Mesothelial cell of epicardium (in vitro differentiated cells): ENCODE measurements around the gene IMPACT. TPM values are rescaled to one million over a fixed set of nuclear protein-coding genes. Genes with fewer than 3 reads are reported as not detected.
A peak's percentile ranks its signal among the peaks of the same experiment; 100 is the strongest.

Source experiments
- DNase-seq, 2 experiments: peaks; one replicate each; pipeline ENCODE4 v3.0.0; 2021; ENCODE audit warnings: low spot score in 2 of 2; ENCODE audit not compliant: unreplicated experiment in 2 of 2
- H3K27ac Mint-ChIP-seq: 2 replicates; pipeline ENCODE4 v1.8.0; 2021; ENCODE audit warnings: mixed read lengths
- H3K27me3 Mint-ChIP-seq: 2 replicates; pipeline ENCODE4 v1.8.0; 2021; ENCODE audit warnings: low read depth, mixed read lengths
- H3K36me3 Mint-ChIP-seq: 2 replicates; pipeline ENCODE4 v1.8.0; 2021; ENCODE audit warnings: mixed read lengths
- H3K4me1 Mint-ChIP-seq: 2 replicates; pipeline ENCODE4 v1.8.0; 2021; ENCODE audit warnings: mixed read lengths
- H3K4me3 Mint-ChIP-seq: 2 replicates; pipeline ENCODE4 v1.8.0; 2021; ENCODE audit warnings: mild to moderate bottlenecking, moderate library complexity, mixed read lengths
- H3K9me3 Mint-ChIP-seq: 2 replicates; pipeline ENCODE4 v1.8.0; 2021; ENCODE audit warnings: mixed read lengths
- CTCF ChIP-seq: fragments of 200-600 bp; sonication (generic); IDR thresholded peaks from one replicate; pipeline ENCODE4 v1.5.0; 2021; ENCODE audit warnings: antibody characterized with exemption; ENCODE audit not compliant: unreplicated experiment
- total RNA-seq: library from RNA; stranded (reverse); gene quantifications from 3 replicates; pipeline ENCODE4 v1.2.1, GENCODE V29; 2021

Gene IMPACT
- total RNA-seq, 1 donor from 2014 or later = 52.2 TPM

DNA sequence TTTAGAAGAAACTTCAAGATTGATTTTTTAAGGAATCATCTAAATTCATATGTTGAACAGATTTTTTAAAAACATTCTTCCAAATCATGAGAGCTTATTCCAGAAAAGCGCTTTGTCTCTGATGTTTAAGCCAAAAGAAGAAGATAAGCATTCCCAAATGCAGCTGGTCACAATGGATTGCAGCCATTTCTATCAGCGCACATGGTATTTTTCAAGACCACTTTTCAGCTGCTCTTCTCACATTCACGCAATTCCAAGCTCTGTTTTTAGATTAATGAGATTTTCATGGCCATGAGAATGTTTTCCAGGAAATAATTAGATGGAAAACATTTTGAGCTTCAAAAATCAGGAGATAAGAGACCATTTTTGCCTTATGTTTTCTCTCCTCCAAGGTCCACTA lies 37.5 kb upstream of the IMPACT start:
- Mint-ChIP-seq H3K36me3 (peaks cover 5% of the 10 kb centered on the region), H3K27ac (peak overlapping the region; percentile 79), H3K27me3 (no peaks in the 10 kb centered on the region), H3K4me3 (no peak overlapping the region), H3K4me1 (peaks cover 13% of the 10 kb centered on the region), H3K9me3 (no peaks in the 10 kb centered on the region)
- DNase-seq = no peak
- TF ChIP-seq CTCF = no peak

- Mint-ChIP-seq H3K27me3 (no peaks in the 10 kb centered on the region), H3K36me3 (peaks cover 4% of the 10 kb centered on the region), H3K4me1 (peaks cover 21% of the 10 kb centered on the region), H3K27ac (peak overlapping the region; percentile 39), H3K4me3 (peak overlapping the region; percentile 18), H3K9me3 (no peaks in the 10 kb centered on the region)
- DNase-seq = no peak
- no peak for TF ChIP-seq CTCF
Observed at GRCh38 chr18:24395049-24395795, 31.2 kb upstream of the IMPACT start.

DNA sequence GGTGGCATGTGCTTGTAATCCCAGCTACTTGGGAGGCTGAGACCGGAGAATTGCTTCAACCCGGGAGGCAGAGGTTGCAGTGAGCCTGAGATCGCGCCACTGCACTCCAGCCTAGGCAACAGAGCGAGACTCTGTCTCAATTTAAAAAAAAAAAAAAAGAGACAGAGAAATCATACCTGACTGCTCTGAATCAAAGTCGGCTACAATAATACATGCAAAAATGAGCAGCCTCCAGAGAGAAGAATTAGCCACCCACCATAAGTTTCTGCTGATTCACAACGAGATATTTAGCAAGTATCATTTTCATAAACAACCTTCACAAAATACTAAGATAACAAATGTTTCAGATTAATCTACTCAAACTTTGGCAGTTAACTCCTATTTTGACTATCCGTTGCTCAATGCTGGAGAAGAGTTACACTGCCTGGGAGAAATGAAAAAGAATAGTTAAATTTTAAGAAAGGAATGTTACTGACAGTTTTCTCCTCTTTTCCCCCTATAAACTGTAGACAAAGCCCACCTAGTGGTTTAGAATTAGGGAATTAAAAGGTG lies 30.3 kb upstream of the IMPACT start:
- DNase-seq = no peak
- Mint-ChIP-seq H3K9me3 (no peaks in the 10 kb centered on the region), H3K4me1 (peaks cover 30% of the 10 kb centered on the region), H3K27ac (no peak overlapping the region), H3K27me3 (no peaks in the 10 kb centered on the region), H3K4me3 (no peak overlapping the region), H3K36me3 (peaks cover under 1% of the 10 kb centered on the region)
- no peak for TF ChIP-seq CTCF

DNA sequence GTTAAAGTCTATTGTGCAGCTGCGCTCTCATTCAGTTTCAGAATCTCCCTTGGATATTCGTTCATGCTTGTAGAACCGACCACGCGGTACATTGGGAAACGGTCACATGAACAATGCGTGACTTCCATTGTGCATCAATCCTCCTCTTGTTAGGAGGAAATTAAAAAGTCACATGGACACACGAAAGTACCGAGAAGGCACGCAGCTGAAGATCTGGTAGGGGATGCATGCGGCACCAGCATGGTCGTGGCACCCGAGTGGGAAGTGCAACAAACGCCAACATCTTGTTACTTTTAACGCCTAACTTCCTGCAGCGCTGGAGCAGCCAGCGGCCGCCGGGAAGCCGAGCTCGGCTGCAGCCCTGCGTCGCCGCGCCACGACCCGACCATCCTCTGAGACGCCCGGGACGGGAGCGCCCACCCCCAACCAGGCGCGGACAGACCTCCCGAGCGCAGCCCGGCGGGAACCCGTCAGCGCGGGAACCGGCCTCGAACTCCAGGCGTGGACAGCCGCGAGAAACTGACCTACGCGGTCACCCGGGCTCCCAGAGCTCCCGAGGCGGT lies 29.3 kb upstream of the IMPACT start:
- no peaks in the 10 kb centered on the region for H3K9me3 Mint-ChIP-seq
- no peak for TF ChIP-seq CTCF
- H3K36me3 Mint-ChIP-seq = no peaks in the 10 kb centered on the region
- H3K4me3 Mint-ChIP-seq = peak overlapping the region; percentile 83
- peak in 1 of 2 experiments; percentile 34 for DNase-seq
- H3K27ac Mint-ChIP-seq = peak overlapping the region; percentile 57
- peaks cover 31% of the 10 kb centered on the region for H3K4me1 Mint-ChIP-seq
- H3K27me3 Mint-ChIP-seq = no peaks in the 10 kb centered on the region

DNA sequence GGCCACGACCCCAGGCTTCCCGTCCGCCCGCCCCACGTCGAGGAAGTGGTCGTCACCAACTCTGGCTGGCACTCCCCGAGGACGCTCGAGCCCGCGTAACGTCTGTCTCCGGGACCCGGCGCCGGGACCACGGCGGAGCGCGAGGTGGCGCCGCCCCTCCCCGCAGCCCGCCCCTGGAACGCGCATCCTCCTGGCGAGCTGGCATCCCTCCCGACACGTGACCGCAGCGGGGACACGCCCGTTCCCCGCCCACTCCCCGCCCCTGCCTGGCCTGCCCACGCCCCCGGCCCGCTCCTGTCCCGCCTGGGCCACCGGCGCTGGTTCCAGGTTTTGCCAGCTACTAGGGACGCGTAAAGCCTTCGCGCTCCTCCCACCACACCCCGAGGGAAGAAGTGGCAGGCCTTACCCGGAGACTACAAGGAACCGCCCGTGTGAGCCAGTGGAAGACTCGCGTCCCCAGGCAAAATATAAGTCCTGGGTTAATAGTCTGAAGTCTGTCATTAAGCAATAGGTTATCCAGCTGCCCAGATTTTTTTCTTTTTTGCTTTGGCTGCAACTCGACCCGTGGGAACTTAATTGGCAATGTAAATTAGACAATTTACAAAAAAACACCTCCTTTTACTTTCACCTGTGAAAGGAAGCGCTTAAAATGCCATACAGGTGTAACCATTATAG lies 28.6 kb upstream of the IMPACT start, which contains the start of gene OSBPL1A:
TSS of gene OSBPL1A (minus strand) at position 131 of the 675 bp plus-strand sequence. CDS start 20,291 bp downstream, outside the sequence.
- TF ChIP-seq CTCF = no peak
- H3K4me1 Mint-ChIP-seq = peaks cover 31% of the 10 kb centered on the region
- no peaks in the 10 kb centered on the region for H3K27me3 Mint-ChIP-seq

More for the DNA sequence above, 28.6 kb upstream of the IMPACT start, which contains the start of gene OSBPL1A:
- peak; percentile 87 to 90 for DNase-seq
- no peaks in the 10 kb centered on the region for H3K9me3 Mint-ChIP-seq
- peak within 1 kb of the TSS; percentile 83 for H3K4me3 Mint-ChIP-seq
- no peaks in the 10 kb centered on the region for H3K36me3 Mint-ChIP-seq
- peak within 1 kb of the TSS; percentile 90 for H3K27ac Mint-ChIP-seq
